Measurements from ENCODE around the gene C9orf57. TPM values are rescaled to one million over a fixed set of nuclear protein-coding genes. Genes with fewer than 3 reads are reported as not detected.

Gene C9orf57
- total and polyA plus RNA-seq, 2 of the 8 experiments (the other 6 are each of a cell fraction or from before 2014, with no cell fraction given), result not detected

GRCh38 chr9:72006501-72006900, 53.9 kb downstream of the C9orf57 start:
- Histone ChIP-seq H3K4me3 (ENCODE audit: extremely low read depth in 1 of 4, insufficient read depth in 2 of 4, low read depth in 3 of 4, low read length in 4 of 4) (no peak overlapping the region), H3K27ac (ENCODE audit: low read depth, low read length) (no peak overlapping the region)
- TF ChIP-seq, protein P1, sequence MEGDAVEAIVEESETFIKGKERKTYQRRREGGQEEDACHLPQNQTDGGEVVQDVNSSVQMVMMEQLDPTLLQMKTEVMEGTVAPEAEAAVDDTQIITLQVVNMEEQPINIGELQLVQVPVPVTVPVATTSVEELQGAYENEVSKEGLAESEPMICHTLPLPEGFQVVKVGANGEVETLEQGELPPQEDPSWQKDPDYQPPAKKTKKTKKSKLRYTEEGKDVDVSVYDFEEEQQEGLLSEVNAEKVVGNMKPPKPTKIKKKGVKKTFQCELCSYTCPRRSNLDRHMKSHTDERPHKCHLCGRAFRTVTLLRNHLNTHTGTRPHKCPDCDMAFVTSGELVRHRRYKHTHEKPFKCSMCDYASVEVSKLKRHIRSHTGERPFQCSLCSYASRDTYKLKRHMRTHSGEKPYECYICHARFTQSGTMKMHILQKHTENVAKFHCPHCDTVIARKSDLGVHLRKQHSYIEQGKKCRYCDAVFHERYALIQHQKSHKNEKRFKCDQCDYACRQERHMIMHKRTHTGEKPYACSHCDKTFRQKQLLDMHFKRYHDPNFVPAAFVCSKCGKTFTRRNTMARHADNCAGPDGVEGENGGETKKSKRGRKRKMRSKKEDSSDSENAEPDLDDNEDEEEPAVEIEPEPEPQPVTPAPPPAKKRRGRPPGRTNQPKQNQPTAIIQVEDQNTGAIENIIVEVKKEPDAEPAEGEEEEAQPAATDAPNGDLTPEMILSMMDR (IDR thresholded peaks at IDR 0.05; ENCODE audit: control extremely low read depth in 1 of 3, insufficient read depth in 1 of 3, low read depth in 1 of 3, low read length in 3 of 3), result no peak
- TF ChIP-seq TEAD4 (IDR thresholded peaks at IDR 0.05; ENCODE audit: low read depth, low read length) (no peak), FOSL1 (IDR thresholded peaks at IDR 0.05; ENCODE audit: insufficient read depth, low read depth, low read length) (no peak), GTF2F1 (IDR thresholded peaks at IDR 0.05; ENCODE audit: borderline replicate concordance, low read depth, low read length) (no peak), JUND (IDR thresholded peaks at IDR 0.05; ENCODE audit: low read length) (no peak), EZH2 (IDR thresholded peaks at IDR 0.05; ENCODE audit: low read depth, low read length, severe bottlenecking) (no peak), RAD21 (IDR thresholded peaks at IDR 0.05 in 1 of 2, conservative IDR thresholded peaks at IDR 0.05 in 1 of 2; ENCODE audit: low read depth in 2 of 2, low read length in 2 of 2) (no peak), RBBP5 (IDR thresholded peaks at IDR 0.05; ENCODE audit: borderline replicate concordance, low read depth, low read length) (no peak), MAX (IDR thresholded peaks at IDR 0.05) (no peak)

More at GRCh38 chr9:72006501-72006900, 53.9 kb downstream of the C9orf57 start:
- no peak overlapping the region for H3K23ac ChIP-seq (ENCODE audit: insufficient read length)
- no peaks in the 10 kb centered on the region for H3K27me3 ChIP-seq (replicated peaks in 1 of 4; ENCODE audit: control insufficient read depth in 3 of 4, extremely low read depth in 1 of 4, insufficient read depth in 3 of 4, low read length in 3 of 4)
- H3K18ac ChIP-seq (ENCODE audit: extremely low read depth, low read length), result peak overlapping the region; percentile 62; the same call in 1 of the 2 replicates
- H3K56ac ChIP-seq (replicated peaks; ENCODE audit: insufficient read length, low read depth, low read length), result no peak overlapping the region
- no peak overlapping the region for H3K9ac ChIP-seq (replicated peaks in 1 of 4; ENCODE audit: extremely low read depth in 1 of 4, low read depth in 3 of 4, low read length in 3 of 4)
- FAIRE-seq (no peak), DNase-seq (ENCODE audit: low read depth in 1 of 2, low spot score in 2 of 2) (no peak)
- H2BK20ac ChIP-seq (ENCODE audit: low read length), result no peak overlapping the region
- no peaks in the 10 kb centered on the region for H3K23me2 ChIP-seq (ENCODE audit: low read depth, low read length)
- H3K36me3 ChIP-seq (ENCODE audit: control insufficient read depth in 2 of 4, insufficient read depth in 4 of 4, low read length in 3 of 4), result no peaks in the 10 kb centered on the region
- H3K4me1 ChIP-seq (replicated peaks in 1 of 4; ENCODE audit: control insufficient read depth in 3 of 4, insufficient read depth in 4 of 4, low read length in 3 of 4), result peaks cover 0 to 7% (median 2%) of the 10 kb centered on the region in 4 experiments; a peak in 2 of 7 replicates
- H4K5ac ChIP-seq (ENCODE audit: insufficient read length, low read depth, low read length), result no peak overlapping the region
- H2BK15ac ChIP-seq (ENCODE audit: low read length), result no peak overlapping the region
- H3K79me2 ChIP-seq (ENCODE audit: control insufficient read depth in 1 of 2, insufficient read depth in 2 of 2, low read length in 2 of 2), result no peaks in the 10 kb centered on the region
- no peak overlapping the region for H4K8ac ChIP-seq (ENCODE audit: extremely low read depth, insufficient read depth, low read length)
- no peak overlapping the region for H3K4ac ChIP-seq (replicated peaks; ENCODE audit: insufficient read length, low read depth, low read length)
- no peaks in the 10 kb centered on the region for H4K20me1 ChIP-seq (replicated peaks in 1 of 2; ENCODE audit: control insufficient read depth in 1 of 2, insufficient read depth in 2 of 2, low read length in 2 of 2)
- peak overlapping the region; percentile 85; the same call in 1 of the 2 replicates for H2BK12ac ChIP-seq (ENCODE audit: low read depth, low read length)
- peak overlapping the region; percentile 36 for H4K91ac ChIP-seq (replicated peaks; ENCODE audit: insufficient read length, low read length)
- POLR2A ChIA-PET (ENCODE audit: partially characterized antibody), result no interaction called here
- peaks cover 0 to 3% of the 10 kb centered on the region in 2 experiments; a peak in 1 of 4 replicates for H3K9me3 ChIP-seq (ENCODE audit: insufficient read depth in 2 of 2, low read depth in 1 of 2, low read length in 1 of 2)
- H3K79me1 ChIP-seq (ENCODE audit: low read depth, low read length), result no peaks in the 10 kb centered on the region
- CTCF ChIA-PET (ENCODE audit: partially characterized antibody), result interaction anchor here (1.1 to 1.2 kb wide), 2 partner anchors 9 to 17 kb away, joined by 4 to 5 read pairs; no protein-coding TSS in a partner anchor
- H2BK120ac ChIP-seq (replicated peaks; ENCODE audit: low read depth, low read length), result no peak overlapping the region
- WGBS, 2 experiments (ENCODE audit: extremely low coverage in 1 of 2, insufficient coverage in 1 of 2, insufficient read length in 1 of 2, insufficient replicate concordance in 2 of 2, low coverage in 1 of 2, low lambda C conversion rate in 2 of 2, missing lambda C conversion rate in 1 of 2), result 85% methylated on average over 5 of the region's 5 CpGs; no CpG with 5 or more reads in 1 of the 2 experiments
- H2AK5ac ChIP-seq (ENCODE audit: low read depth, low read length), result no peak overlapping the region; the same call in 1 of the 2 replicates
- peak overlapping the region; percentile 82 for H2AFZ ChIP-seq (ENCODE audit: low read length)
- no peak overlapping the region; the same call in 1 of the 2 replicates for H2BK5ac ChIP-seq (ENCODE audit: low read depth, low read length)
- H3K4me2 ChIP-seq (ENCODE audit: insufficient read depth in 1 of 2, low read depth in 2 of 2, low read length in 2 of 2), result no peak overlapping the region
- H3K14ac ChIP-seq (ENCODE audit: insufficient read length), result no peak overlapping the region

Data from H1 (cell line).